Measurements from ENCODE around the gene GABRA4.
A peak's percentile ranks its signal among the peaks of the same experiment; 100 is the strongest.

Gene GABRA4

GRCh38 chr4:47010912-47011446, 17.6 kb upstream of the GABRA4 start:
- H3K36me3 ChIP-seq, result no peaks in the 10 kb centered on the region
- H3K27ac ChIP-seq, result no peak overlapping the region
- DNase-seq, result no peak
- no peaks in the 10 kb centered on the region for H3K4me1 ChIP-seq
- no peak overlapping the region for H3K4me3 ChIP-seq
- intact Hi-C loops (cut with DNase I; ENCODE audit: low total_unique reads), result no loop called here
- no peaks in the 10 kb centered on the region for H3K27me3 ChIP-seq
- H3K9me3 ChIP-seq, result no peaks in the 10 kb centered on the region
- TF ChIP-seq CTCF (IDR thresholded peaks at IDR 0.05), result no peak

- Histone ChIP-seq H3K4me1 (no peaks in the 10 kb centered on the region), H3K27me3 (no peaks in the 10 kb centered on the region), H3K9me3 (no peaks in the 10 kb centered on the region), H3K27ac (no peak overlapping the region), H3K4me3 (no peak overlapping the region), H3K36me3 (no peaks in the 10 kb centered on the region)
- intact Hi-C loops (cut with DNase I; ENCODE audit: low total_unique reads), result no loop called here
- no peak for TF ChIP-seq CTCF (IDR thresholded peaks at IDR 0.05)
- DNase-seq, result no peak
Measured at GRCh38 chr4:47010347-47010911, 17.0 kb upstream of the GABRA4 start.

DNA sequence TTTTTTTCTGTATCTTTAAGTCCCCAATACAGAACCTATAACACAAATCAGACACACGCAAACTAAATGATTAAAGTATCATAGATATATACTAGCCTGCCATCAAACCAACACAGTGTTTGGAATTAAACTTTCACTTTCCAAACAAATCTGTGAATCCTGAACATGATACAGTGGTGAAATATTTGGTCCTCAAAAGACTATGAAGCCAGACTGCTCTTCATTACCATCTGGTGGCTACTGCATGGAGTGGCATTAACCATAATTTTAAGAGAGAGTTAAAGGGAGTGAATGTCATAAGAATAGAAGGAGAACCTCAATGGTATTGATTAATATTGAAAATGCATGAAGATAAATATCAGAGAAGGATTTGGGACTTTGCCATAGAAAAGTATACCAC, 9.2 kb upstream of the GABRA4 start:
- no peaks in the 10 kb centered on the region for H3K27me3 ChIP-seq
- TF ChIP-seq CTCF (IDR thresholded peaks at IDR 0.05), result peak in 1 of 2 experiments; percentile 30
- intact Hi-C loops (cut with DNase I; ENCODE audit: low total_unique reads), result loop anchor here (5.0 to 10.0 kb wide), 2 partner anchors 70 to 158 kb away; no protein-coding TSS in a partner anchor
- no peak for DNase-seq
- H3K4me1 ChIP-seq, result no peaks in the 10 kb centered on the region
- no peak overlapping the region for H3K27ac ChIP-seq
- H3K36me3 ChIP-seq, result no peaks in the 10 kb centered on the region
- no peaks in the 10 kb centered on the region for H3K9me3 ChIP-seq
- no peak overlapping the region for H3K4me3 ChIP-seq

DNA sequence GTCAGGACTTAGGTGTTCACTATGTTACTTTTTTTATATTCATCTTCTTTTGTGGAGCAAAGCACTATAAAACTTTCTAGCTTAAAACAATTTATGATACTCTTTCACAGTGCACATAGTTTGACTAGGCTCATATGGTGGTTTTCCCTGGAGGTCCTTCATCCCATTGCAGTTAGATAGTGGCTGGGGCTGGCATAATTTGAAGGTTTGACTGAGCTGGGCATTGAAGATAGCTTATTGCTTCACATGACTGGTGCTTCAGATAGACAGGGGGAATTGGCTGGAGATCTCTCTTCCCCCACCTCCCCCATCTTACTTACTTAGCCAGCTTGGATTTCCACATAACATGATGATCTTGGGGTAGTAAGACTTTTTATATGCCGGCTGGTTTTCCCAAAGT, 7.0 kb upstream of the GABRA4 start:
- Histone ChIP-seq H3K4me3 (no peak overlapping the region), H3K27ac (no peak overlapping the region), H3K9me3 (no peaks in the 10 kb centered on the region), H3K36me3 (no peaks in the 10 kb centered on the region), H3K4me1 (no peaks in the 10 kb centered on the region), H3K27me3 (no peaks in the 10 kb centered on the region)
- TF ChIP-seq CTCF (IDR thresholded peaks at IDR 0.05), result no peak
- DNase-seq, result no peak
- intact Hi-C loops (cut with DNase I; ENCODE audit: low total_unique reads), result loop anchor here (5.0 to 10.0 kb wide), 2 partner anchors 68 to 156 kb away; no protein-coding TSS in a partner anchor

- Histone ChIP-seq H3K4me1 (no peaks in the 10 kb centered on the region), H3K9me3 (no peaks in the 10 kb centered on the region), H3K4me3 (no peak overlapping the region), H3K36me3 (no peaks in the 10 kb centered on the region), H3K27me3 (peaks cover 0 to 5% of the 10 kb centered on the region in 2 donors), H3K27ac (no peak overlapping the region)
- DNase-seq, result no peak
- TF ChIP-seq CTCF (IDR thresholded peaks at IDR 0.05), result no peak
- intact Hi-C loops (cut with DNase I; ENCODE audit: low total_unique reads), result no loop called here
Measured at GRCh38 chr4:46999566-46999965, 6.2 kb upstream of the GABRA4 start.

Measured in tibial artery (tissue), 4 donors.